ENCODE measurements around the gene ARMS2.

Gene ARMS2

DNA sequence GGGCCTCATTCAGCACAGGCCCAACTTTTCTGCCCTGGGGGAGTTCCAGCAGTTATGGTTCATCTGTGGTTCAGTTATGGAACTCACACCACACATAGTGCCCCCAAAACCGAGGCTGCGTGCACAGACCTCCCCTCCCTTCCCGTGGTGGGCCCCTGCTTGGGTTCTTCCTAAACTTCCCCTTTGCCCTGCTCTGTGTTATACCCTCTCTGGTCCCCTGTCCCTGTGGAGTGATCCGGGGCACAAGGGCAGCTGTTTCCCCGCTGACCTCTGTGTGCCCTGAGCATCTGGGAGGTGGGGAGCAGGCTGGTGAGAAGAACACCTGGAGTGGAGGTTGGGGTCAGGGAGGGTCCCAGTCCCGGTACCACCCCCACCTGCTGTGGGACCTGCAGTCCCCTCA lies 46.3 kb downstream of the ARMS2 start:
- H3K27me3 ChIP-seq (ENCODE audit: insufficient read depth, poor library complexity, severe bottlenecking) = no peaks in the 10 kb centered on the region
- DNase-seq (ENCODE audit: low spot score) (no peak), ATAC-seq (ENCODE audit: low read depth) (no peak)
- H3K27ac ChIP-seq (ENCODE audit: poor library complexity, severe bottlenecking) = no peak overlapping the region
- no peaks in the 10 kb centered on the region for H3K9me3 ChIP-seq (ENCODE audit: severe bottlenecking)
- H3K36me3 ChIP-seq (ENCODE audit: low read depth) = no peaks in the 10 kb centered on the region
- TF ChIP-seq, protein P1, sequence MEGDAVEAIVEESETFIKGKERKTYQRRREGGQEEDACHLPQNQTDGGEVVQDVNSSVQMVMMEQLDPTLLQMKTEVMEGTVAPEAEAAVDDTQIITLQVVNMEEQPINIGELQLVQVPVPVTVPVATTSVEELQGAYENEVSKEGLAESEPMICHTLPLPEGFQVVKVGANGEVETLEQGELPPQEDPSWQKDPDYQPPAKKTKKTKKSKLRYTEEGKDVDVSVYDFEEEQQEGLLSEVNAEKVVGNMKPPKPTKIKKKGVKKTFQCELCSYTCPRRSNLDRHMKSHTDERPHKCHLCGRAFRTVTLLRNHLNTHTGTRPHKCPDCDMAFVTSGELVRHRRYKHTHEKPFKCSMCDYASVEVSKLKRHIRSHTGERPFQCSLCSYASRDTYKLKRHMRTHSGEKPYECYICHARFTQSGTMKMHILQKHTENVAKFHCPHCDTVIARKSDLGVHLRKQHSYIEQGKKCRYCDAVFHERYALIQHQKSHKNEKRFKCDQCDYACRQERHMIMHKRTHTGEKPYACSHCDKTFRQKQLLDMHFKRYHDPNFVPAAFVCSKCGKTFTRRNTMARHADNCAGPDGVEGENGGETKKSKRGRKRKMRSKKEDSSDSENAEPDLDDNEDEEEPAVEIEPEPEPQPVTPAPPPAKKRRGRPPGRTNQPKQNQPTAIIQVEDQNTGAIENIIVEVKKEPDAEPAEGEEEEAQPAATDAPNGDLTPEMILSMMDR (IDR thresholded peaks at IDR 0.05; ENCODE audit: poor library complexity, severe bottlenecking) = no peak
- peaks cover 13% of the 10 kb centered on the region for H3K4me1 ChIP-seq (ENCODE audit: insufficient read depth, poor library complexity, severe bottlenecking)
- no peak overlapping the region for H3K4me3 ChIP-seq (ENCODE audit: severe bottlenecking)

DNA sequence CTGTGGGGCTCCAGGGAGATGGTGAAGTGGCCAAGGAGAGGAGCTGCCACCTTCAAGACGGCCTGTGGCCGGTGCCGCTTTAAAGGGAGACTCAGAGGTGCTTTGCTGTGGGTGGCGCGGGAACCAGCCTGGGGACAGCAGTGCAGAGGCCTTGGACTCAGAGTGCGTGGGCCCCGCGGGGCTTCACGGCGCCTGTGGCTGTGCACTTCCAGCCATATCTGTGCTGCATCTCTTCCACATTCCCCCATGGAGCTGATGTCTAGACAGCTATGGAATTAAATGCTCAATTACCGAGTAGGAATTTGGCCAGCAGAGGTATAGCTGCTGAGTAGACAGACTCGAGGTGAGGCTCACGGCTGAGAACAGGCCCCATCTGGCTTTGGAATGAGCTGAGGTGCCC lies 48.6 kb downstream of the ARMS2 start:
- Histone ChIP-seq H3K4me3 (ENCODE audit: severe bottlenecking) (no peak overlapping the region), H3K36me3 (ENCODE audit: low read depth) (no peaks in the 10 kb centered on the region), H3K27ac (ENCODE audit: poor library complexity, severe bottlenecking) (no peak overlapping the region), H3K27me3 (ENCODE audit: insufficient read depth, poor library complexity, severe bottlenecking) (no peaks in the 10 kb centered on the region), H3K4me1 (ENCODE audit: insufficient read depth, poor library complexity, severe bottlenecking) (peaks cover 10% of the 10 kb centered on the region), H3K9me3 (ENCODE audit: severe bottlenecking) (no peaks in the 10 kb centered on the region)
- ATAC-seq (ENCODE audit: low read depth) (no peak), DNase-seq (ENCODE audit: low spot score) (no peak)
- TF ChIP-seq, protein P1 (IDR thresholded peaks at IDR 0.05; ENCODE audit: poor library complexity, severe bottlenecking) = no peak

DNA sequence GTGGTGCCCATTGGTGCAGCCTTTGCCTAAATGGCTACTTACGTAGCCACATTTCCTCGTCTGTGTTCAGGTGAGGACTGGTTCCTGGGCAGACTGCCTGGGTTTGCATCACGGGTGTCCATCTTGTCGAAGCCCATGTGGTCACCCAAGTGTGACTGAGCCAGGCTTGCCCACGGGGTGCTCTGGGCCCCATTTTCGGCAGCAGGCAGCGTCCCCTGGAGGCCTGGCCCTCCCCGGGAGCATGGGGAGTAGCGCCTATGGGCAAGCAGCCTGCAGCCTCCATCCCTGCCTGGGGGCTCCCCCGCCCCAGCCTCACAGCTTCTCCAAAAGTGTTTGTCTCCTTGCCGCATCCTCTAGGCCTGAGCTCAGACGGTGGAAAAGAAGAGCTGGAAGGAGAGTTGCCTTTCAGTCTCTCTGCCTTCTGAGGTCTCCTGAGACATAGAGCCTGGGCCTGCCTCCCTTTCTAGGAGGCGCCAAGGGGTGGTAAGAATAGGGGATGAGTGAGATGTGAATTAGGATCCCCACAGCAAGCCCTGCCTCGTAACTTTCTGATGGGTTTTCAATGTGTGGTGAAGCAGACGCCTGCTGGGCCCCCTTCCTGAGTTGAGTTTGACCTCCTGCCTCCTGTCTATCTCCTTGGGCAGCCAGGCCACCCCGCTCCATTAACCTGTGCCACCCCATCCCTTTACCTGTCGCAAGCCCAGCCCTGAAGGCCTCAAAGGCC lies 49.6 kb downstream of the ARMS2 start:
- Histone ChIP-seq H3K9me3 (ENCODE audit: severe bottlenecking) (no peaks in the 10 kb centered on the region), H3K27ac (ENCODE audit: poor library complexity, severe bottlenecking) (peak overlapping the region; percentile 2), H3K27me3 (ENCODE audit: insufficient read depth, poor library complexity, severe bottlenecking) (no peaks in the 10 kb centered on the region), H3K36me3 (ENCODE audit: low read depth) (no peaks in the 10 kb centered on the region), H3K4me1 (ENCODE audit: insufficient read depth, poor library complexity, severe bottlenecking) (peaks cover 10% of the 10 kb centered on the region), H3K4me3 (ENCODE audit: severe bottlenecking) (no peak overlapping the region)
- DNase-seq (ENCODE audit: low spot score) (no peak), ATAC-seq (ENCODE audit: low read depth) (no peak)
- TF ChIP-seq, protein P1 (IDR thresholded peaks at IDR 0.05; ENCODE audit: poor library complexity, severe bottlenecking) = no peak

DNA sequence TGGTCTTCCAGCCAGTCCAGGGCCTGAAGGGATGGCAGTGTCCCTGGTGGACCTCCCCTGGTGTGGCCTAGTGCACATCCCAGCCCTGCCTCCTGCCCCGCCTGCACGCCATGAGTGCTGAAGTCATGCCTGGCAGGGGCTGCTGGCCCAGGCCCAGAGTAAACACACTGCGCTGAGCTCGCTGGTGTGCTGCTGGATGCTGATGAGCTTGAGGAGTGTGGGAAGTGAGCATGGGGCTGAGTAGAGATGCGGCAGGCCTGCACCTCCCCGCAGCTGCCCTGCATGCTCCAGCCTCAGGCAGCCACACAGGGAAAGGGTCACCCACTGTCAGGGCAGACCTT lies 50.1 kb downstream of the ARMS2 start:
- ATAC-seq (ENCODE audit: low read depth) (peak; percentile 99), DNase-seq (ENCODE audit: low spot score) (no peak)
- Histone ChIP-seq H3K36me3 (ENCODE audit: low read depth) (no peaks in the 10 kb centered on the region), H3K27me3 (ENCODE audit: insufficient read depth, poor library complexity, severe bottlenecking) (no peaks in the 10 kb centered on the region), H3K27ac (ENCODE audit: poor library complexity, severe bottlenecking) (peak overlapping the region; percentile 2), H3K4me3 (ENCODE audit: severe bottlenecking) (no peak overlapping the region), H3K9me3 (ENCODE audit: severe bottlenecking) (no peaks in the 10 kb centered on the region), H3K4me1 (ENCODE audit: insufficient read depth, poor library complexity, severe bottlenecking) (peaks cover 13% of the 10 kb centered on the region)
- TF ChIP-seq, protein P1 (IDR thresholded peaks at IDR 0.05; ENCODE audit: poor library complexity, severe bottlenecking) = no peak

DNA sequence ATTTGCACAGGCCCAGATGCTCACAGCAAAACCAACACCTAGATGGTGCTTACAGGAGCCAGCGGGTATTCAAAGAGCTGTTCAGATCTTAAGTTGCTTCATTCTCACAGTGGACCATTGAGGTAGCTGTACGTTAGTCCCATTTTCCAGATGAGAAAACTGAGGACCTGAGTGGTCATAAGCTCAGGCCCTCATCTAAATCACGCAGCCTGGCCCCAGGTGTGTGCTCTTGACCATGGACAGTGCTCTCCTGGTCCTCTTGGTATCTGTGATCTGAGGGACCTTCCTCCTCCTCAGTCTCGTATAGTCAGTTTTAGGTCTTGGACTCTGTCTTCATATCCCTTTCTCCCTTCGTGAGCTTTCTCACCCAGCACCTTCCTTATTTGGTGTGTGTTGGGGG lies 50.6 kb downstream of the ARMS2 start:
- Histone ChIP-seq H3K27me3 (ENCODE audit: insufficient read depth, poor library complexity, severe bottlenecking) (no peaks in the 10 kb centered on the region), H3K36me3 (ENCODE audit: low read depth) (no peaks in the 10 kb centered on the region), H3K27ac (ENCODE audit: poor library complexity, severe bottlenecking) (peak overlapping the region; percentile 2), H3K4me3 (ENCODE audit: severe bottlenecking) (no peak overlapping the region), H3K9me3 (ENCODE audit: severe bottlenecking) (no peaks in the 10 kb centered on the region), H3K4me1 (ENCODE audit: insufficient read depth, poor library complexity, severe bottlenecking) (peaks cover 17% of the 10 kb centered on the region)
- TF ChIP-seq, protein P1 (IDR thresholded peaks at IDR 0.05; ENCODE audit: poor library complexity, severe bottlenecking) = no peak
- no peak; the same call in 2 of the 3 replicates for ATAC-seq (ENCODE audit: low read depth)
- no peak for DNase-seq (ENCODE audit: low spot score)

Data from RWPE2 (cell line).